Mesothelial cell of epicardium (in vitro differentiated cells): Measurements from ENCODE around the gene CA5B. TPM values are rescaled to one million over a fixed set of nuclear protein-coding genes. Genes with fewer than 3 reads are reported as not detected.
A peak's percentile ranks its signal among the peaks of the same experiment; 100 is the strongest.

Experiments used
- DNase-seq, 2 experiments: peaks; one replicate each; pipeline ENCODE4 v3.0.0; 2021; ENCODE audit warnings: low spot score in 2 of 2; ENCODE audit not compliant: unreplicated experiment in 2 of 2
- H3K27ac Mint-ChIP-seq: 2 replicates; pipeline ENCODE4 v1.8.0; 2021; ENCODE audit warnings: mixed read lengths
- H3K27me3 Mint-ChIP-seq: 2 replicates; pipeline ENCODE4 v1.8.0; 2021; ENCODE audit warnings: low read depth, mixed read lengths
- H3K36me3 Mint-ChIP-seq: 2 replicates; pipeline ENCODE4 v1.8.0; 2021; ENCODE audit warnings: mixed read lengths
- H3K4me1 Mint-ChIP-seq: 2 replicates; pipeline ENCODE4 v1.8.0; 2021; ENCODE audit warnings: mixed read lengths
- H3K4me3 Mint-ChIP-seq: 2 replicates; pipeline ENCODE4 v1.8.0; 2021; ENCODE audit warnings: mild to moderate bottlenecking, moderate library complexity, mixed read lengths
- H3K9me3 Mint-ChIP-seq: 2 replicates; pipeline ENCODE4 v1.8.0; 2021; ENCODE audit warnings: mixed read lengths
- CTCF ChIP-seq: fragments of 200-600 bp; sonication (generic); IDR thresholded peaks from one replicate; pipeline ENCODE4 v1.5.0; 2021; ENCODE audit warnings: antibody characterized with exemption; ENCODE audit not compliant: unreplicated experiment
- total RNA-seq: library from RNA; stranded (reverse); gene quantifications from 3 replicates; pipeline ENCODE4 v1.2.1, GENCODE V29; 2021

CA5B gene
- total RNA-seq, 1 donor from 2014 or later, result 24.0 TPM

GRCh38 chrX:15747626-15748173 lies 9.6 kb downstream of the CA5B start:
- H3K4me3 Mint-ChIP-seq, result no peak overlapping the region
- DNase-seq, result no peak
- peaks cover 9% of the 10 kb centered on the region for H3K36me3 Mint-ChIP-seq
- peak overlapping the region; percentile 90 for H3K27ac Mint-ChIP-seq
- no peak for TF ChIP-seq CTCF
- peaks cover 63% of the 10 kb centered on the region for H3K4me1 Mint-ChIP-seq
- no peaks in the 10 kb centered on the region for H3K27me3 Mint-ChIP-seq
- H3K9me3 Mint-ChIP-seq, result no peaks in the 10 kb centered on the region

GRCh38 chrX:15748841-15749240 lies 10.8 kb downstream of the CA5B start:
- no peak overlapping the region for H3K4me3 Mint-ChIP-seq
- peaks cover 5% of the 10 kb centered on the region for H3K36me3 Mint-ChIP-seq
- H3K9me3 Mint-ChIP-seq, result no peaks in the 10 kb centered on the region
- peak overlapping the region; percentile 68 for H3K27ac Mint-ChIP-seq
- no peak for TF ChIP-seq CTCF
- H3K27me3 Mint-ChIP-seq, result no peaks in the 10 kb centered on the region
- peaks cover 63% of the 10 kb centered on the region for H3K4me1 Mint-ChIP-seq
- no peak for DNase-seq

- Mint-ChIP-seq H3K4me1 (peaks cover 61% of the 10 kb centered on the region), H3K9me3 (no peaks in the 10 kb centered on the region), H3K27me3 (no peaks in the 10 kb centered on the region), H3K4me3 (no peak overlapping the region), H3K36me3 (peaks cover 9% of the 10 kb centered on the region), H3K27ac (peak overlapping the region; percentile 73)
- DNase-seq, result no peak
- TF ChIP-seq CTCF, result no peak
These were observed 11.9 kb downstream of the CA5B start for GRCh38 chrX:15749642-15750610.

GRCh38 chrX:15750611-15751154 lies 12.6 kb downstream of the CA5B start:
- Mint-ChIP-seq H3K36me3 (peaks cover 9% of the 10 kb centered on the region), H3K27ac (peak overlapping the region; percentile 6), H3K4me1 (peaks cover 55% of the 10 kb centered on the region), H3K27me3 (no peaks in the 10 kb centered on the region), H3K9me3 (no peaks in the 10 kb centered on the region), H3K4me3 (no peak overlapping the region)
- no peak for DNase-seq
- TF ChIP-seq CTCF, result no peak

GRCh38 chrX:15751155-15751819 lies 13.2 kb downstream of the CA5B start:
- H3K36me3 Mint-ChIP-seq, result peaks cover 10% of the 10 kb centered on the region
- no peak for TF ChIP-seq CTCF
- H3K27me3 Mint-ChIP-seq, result no peaks in the 10 kb centered on the region
- peaks cover 52% of the 10 kb centered on the region for H3K4me1 Mint-ChIP-seq
- H3K4me3 Mint-ChIP-seq, result no peak overlapping the region
- no peaks in the 10 kb centered on the region for H3K9me3 Mint-ChIP-seq
- DNase-seq, result no peak
- H3K27ac Mint-ChIP-seq, result peak overlapping the region; percentile 18
